ENCODE measurements around the gene WDR36. TPM values are rescaled to one million over a fixed set of nuclear protein-coding genes. Genes with fewer than 3 reads are reported as not detected.
"Not testable (repeated sequence)": the region's sequence is repeated elsewhere in the genome, so short reads cannot be mapped to it uniquely, and the experiment has no call there.

Gene WDR36
- total RNA-seq, 4 donors from 2014 or later, result 13.4 to 16.5 (median 14.7) TPM

- H3K4me3 ChIP-seq, result no peak overlapping the region
- no peaks in the 10 kb centered on the region for H3K9me3 ChIP-seq
- H3K4me1 ChIP-seq, result no peaks in the 10 kb centered on the region
- no peaks in the 10 kb centered on the region for H3K36me3 ChIP-seq
- no peak for DNase-seq
- TF ChIP-seq CTCF (IDR thresholded peaks at IDR 0.05) (no peak), POLR2A (IDR thresholded peaks at IDR 0.05) (no peak)
- H3K27ac ChIP-seq, result no peak overlapping the region
- no peaks in the 10 kb centered on the region for H3K27me3 ChIP-seq
Measured at GRCh38 chr5:111135363-111135762, 43.2 kb downstream of the WDR36 start.

- no peak for DNase-seq
- no peak for TF ChIP-seq CTCF (IDR thresholded peaks at IDR 0.05)
- no peak for TF ChIP-seq POLR2A (IDR thresholded peaks at IDR 0.05)
- Histone ChIP-seq H3K9me3 (no peaks in the 10 kb centered on the region), H3K4me1 (no peaks in the 10 kb centered on the region), H3K27ac (no peak overlapping the region), H3K4me3 (no peak overlapping the region), H3K27me3 (no peaks in the 10 kb centered on the region), H3K36me3 (no peaks in the 10 kb centered on the region)
Measured at GRCh38 chr5:111135946-111136345, 43.8 kb downstream of the WDR36 start.

GRCh38 chr5:111138096-111138495 lies 45.9 kb downstream of the WDR36 start:
- Histone ChIP-seq H3K9me3 (no peaks in the 10 kb centered on the region), H3K36me3 (no peaks in the 10 kb centered on the region), H3K4me3 (no peak overlapping the region), H3K27me3 (no peaks in the 10 kb centered on the region), H3K27ac (no peak overlapping the region), H3K4me1 (no peaks in the 10 kb centered on the region)
- no peak for DNase-seq
- TF ChIP-seq POLR2A (IDR thresholded peaks at IDR 0.05), result no peak
- no peak for TF ChIP-seq CTCF (IDR thresholded peaks at IDR 0.05)

GRCh38 chr5:111141471-111141870 lies 49.3 kb downstream of the WDR36 start:
- not testable (repeated sequence) for H3K27me3 ChIP-seq, H3K36me3 ChIP-seq, H3K27ac ChIP-seq, DNase-seq, H3K4me1 ChIP-seq, H3K9me3 ChIP-seq, H3K4me3 ChIP-seq

- H3K27me3 ChIP-seq, result no peaks in the 10 kb centered on the region
- H3K4me3 ChIP-seq, result no peak overlapping the region
- H3K4me1 ChIP-seq, result no peaks in the 10 kb centered on the region
- H3K9me3 ChIP-seq, result no peaks in the 10 kb centered on the region
- TF ChIP-seq CTCF (IDR thresholded peaks at IDR 0.05) (no peak), POLR2A (IDR thresholded peaks at IDR 0.05) (no peak)
- no peak overlapping the region for H3K27ac ChIP-seq
- DNase-seq, result no peak
- H3K36me3 ChIP-seq, result no peaks in the 10 kb centered on the region
Measured at GRCh38 chr5:111142932-111143331, 50.8 kb downstream of the WDR36 start.

- no peak overlapping the region for H3K4me3 ChIP-seq
- H3K27ac ChIP-seq, result no peak overlapping the region
- peak in 1 of 3 donors; percentile 16 for DNase-seq
- TF ChIP-seq CTCF (IDR thresholded peaks at IDR 0.05), result no peak
- H3K36me3 ChIP-seq, result no peaks in the 10 kb centered on the region
- H3K9me3 ChIP-seq, result no peaks in the 10 kb centered on the region
- H3K27me3 ChIP-seq, result no peaks in the 10 kb centered on the region
- H3K4me1 ChIP-seq, result no peaks in the 10 kb centered on the region
Measured at GRCh38 chr5:111143910-111144309, 51.8 kb downstream of the WDR36 start.
